HepG2 (cell line): ENCODE data around the gene CERS6. TPM values are rescaled to one million over a fixed set of nuclear protein-coding genes. Genes with fewer than 3 reads are reported as not detected.
A peak's percentile ranks its signal among the peaks of the same experiment; 100 is the strongest.

Experiments used
- E2F1 ChIP-seq: sonication (generic); formaldehyde crosslinking; IDR thresholded peaks from 2 replicates; pipeline ENCODE4 v1.5.0; 2020; ENCODE audit warnings: missing genetic modification reagents
- ERF ChIP-seq: IDR thresholded peaks from 2 replicates; pipeline ENCODE4 v1.6.1; 2018; ENCODE audit warnings: missing biosample characterization, missing genetic modification reagents
- KLF9 ChIP-seq: IDR thresholded peaks from 2 replicates; pipeline ENCODE4 v1.6.1; 2016; ENCODE audit warnings: low read depth
- MEF2D ChIP-seq: sonication (generic); formaldehyde crosslinking; IDR thresholded peaks from 2 replicates; pipeline ENCODE4 v1.5.1; 2020; ENCODE audit warnings: mild to moderate bottlenecking, missing genetic modification reagents
- NCOA5 ChIP-seq: sonication (generic); formaldehyde crosslinking; IDR thresholded peaks from 2 replicates; pipeline ENCODE4 v1.4.0; 2020; ENCODE audit warnings: missing genetic modification reagents
- PHF20 ChIP-seq: sonication (generic); formaldehyde crosslinking; IDR thresholded peaks from 2 replicates; pipeline ENCODE4 v1.5.0; 2020; ENCODE audit warnings: mild to moderate bottlenecking, missing genetic modification reagents
- SCMH1 ChIP-seq: sonication (generic); formaldehyde crosslinking; IDR thresholded peaks from 2 replicates; pipeline ENCODE4 v1.9.0; 2021; ENCODE audit warnings: missing genetic modification reagents, mild to moderate bottlenecking, borderline replicate concordance
- SRSF9 ChIP-seq: fragments of 200-400 bp; formaldehyde crosslinking; IDR thresholded peaks from 2 replicates; pipeline ENCODE4 v1.6.1; 2018; ENCODE audit warnings: borderline replicate concordance, mild to moderate bottlenecking, low read depth, low read length; ENCODE audit not compliant: insufficient read depth, poor library complexity, severe bottlenecking
- SYNCRIP ChIP-seq: fragments of 200-400 bp; formaldehyde crosslinking; IDR thresholded peaks from 2 replicates; pipeline ENCODE4 v1.6.1; 2018; ENCODE audit warnings: mild to moderate bottlenecking, low read depth, low read length; ENCODE audit not compliant: insufficient read depth
- TRIM24 ChIP-seq: sonication (generic); formaldehyde crosslinking; IDR thresholded peaks from 2 replicates; pipeline ENCODE4 v1.8.0; 2022; ENCODE audit warnings: mild to moderate bottlenecking, missing genetic modification reagents
- ZBTB1 ChIP-seq: sonication (generic); formaldehyde crosslinking; IDR thresholded peaks from 2 replicates; pipeline ENCODE4 v1.4.0; 2020; ENCODE audit warnings: missing genetic modification reagents, borderline replicate concordance
- ZBTB7B ChIP-seq: sonication (generic); formaldehyde crosslinking; IDR thresholded peaks from 2 replicates; pipeline ENCODE4 v1.4.0; 2020; ENCODE audit warnings: missing genetic modification reagents
- ZKSCAN8 ChIP-seq: IDR thresholded peaks from 2 replicates; pipeline ENCODE4 v1.6.1; 2016; ENCODE audit warnings: borderline replicate concordance, missing genetic modification reagents, missing compliant biosample characterization
- ZNF205 ChIP-seq: IDR thresholded peaks from 2 replicates; pipeline ENCODE4 v1.6.1; 2018; ENCODE audit warnings: missing biosample characterization, missing genetic modification reagents
- ZNF317 ChIP-seq: sonication (generic); formaldehyde crosslinking; IDR thresholded peaks from 2 replicates; pipeline ENCODE4 v1.5.0; 2020; ENCODE audit warnings: mild to moderate bottlenecking, missing genetic modification reagents
- ZNF430 ChIP-seq: sonication (generic); formaldehyde crosslinking; IDR thresholded peaks from 2 replicates; pipeline ENCODE4 v1.9.0; 2021; ENCODE audit warnings: mild to moderate bottlenecking, missing genetic modification reagents
- ZNF569 ChIP-seq: sonication (generic); formaldehyde crosslinking; IDR thresholded peaks from 2 replicates; pipeline ENCODE4 v1.5.0; 2020; ENCODE audit warnings: mild to moderate bottlenecking, missing genetic modification reagents, moderate library complexity, borderline replicate concordance
- ZNF780A ChIP-seq: sonication (generic); formaldehyde crosslinking; IDR thresholded peaks from 2 replicates; pipeline ENCODE4 v1.8.0; 2022; ENCODE audit warnings: mild to moderate bottlenecking, missing genetic modification reagents, moderate library complexity
- ZNF792 ChIP-seq: IDR thresholded peaks from 2 replicates; pipeline ENCODE4 v1.6.1; 2016
- ZSCAN21 ChIP-seq: sonication (generic); formaldehyde crosslinking; IDR thresholded peaks from 2 replicates; pipeline ENCODE4 v1.8.0; 2022; ENCODE audit warnings: mild to moderate bottlenecking, missing genetic modification reagents, moderate library complexity, borderline replicate concordance
- polyA plus RNA-seq, 8 experiments: library from polyadenylated mRNA; depleted of rRNA in 3 of 8; stranded (reverse) in 7 of 8; unstranded in 1 of 8; fragments of >200 nt; fragmentation: Illumina TruSeq in 4 of 8; extraction: Trizol in 4 of 8; gene quantifications; 2 replicates each; pipeline versions ENCODE4 v1.2.1 to v1.2.3, GENCODE V29; 2011 to 2016; ENCODE audit warnings: low read depth in 4 of 8, missing spikeins in 1 of 8, mixed read lengths in 1 of 8; ENCODE audit not compliant: insufficient read depth in 1 of 8
- total RNA-seq, 5 experiments: library from RNA; depleted of rRNA; stranded (reverse); fragments of >200 nt; fragmentation: Illumina TruSeq; extraction: Trizol; gene quantifications; 2 replicates each; pipeline ENCODE4 v1.2.3, GENCODE V29; 2016; ENCODE audit warnings: low read depth in 1 of 5
- TF ChIP-seq, protein P1 (sequence below): sonication (generic); formaldehyde crosslinking; IDR thresholded peaks from 2 replicates; pipeline ENCODE4 v1.8.1; 2023; ENCODE audit warnings: mild to moderate bottlenecking, missing genetic modification reagents, borderline replicate concordance
- TF ChIP-seq, protein P2 (sequence below): sonication (generic); formaldehyde crosslinking; IDR thresholded peaks from 2 replicates; pipeline ENCODE4 v1.8.0; 2022; ENCODE audit warnings: missing genetic modification reagents, mild to moderate bottlenecking, inconsistent platforms, borderline replicate concordance
- TF ChIP-seq, protein P3 (sequence below): sonication (generic); formaldehyde crosslinking; IDR thresholded peaks from 2 replicates; pipeline ENCODE4 v1.8.1; 2023; ENCODE audit warnings: mild to moderate bottlenecking, moderate library complexity, missing genetic modification reagents
- TF ChIP-seq, protein P4 (sequence below): sonication (generic); formaldehyde crosslinking; IDR thresholded peaks from 2 replicates; pipeline ENCODE4 v1.5.0; 2020; ENCODE audit warnings: missing genetic modification reagents
- TF ChIP-seq, protein P5 (sequence below): sonication (generic); formaldehyde crosslinking; conservative IDR thresholded peaks from 2 replicates; pipeline ENCODE4 v1.8.1; 2023; ENCODE audit warnings: missing genetic modification reagents

CERS6 gene
- total and polyA plus RNA-seq, 2 of the 13 experiments (the other 11 are each of a cell fraction or from before 2014, with no cell fraction given) = 10.1 to 20.3 TPM

DNA sequence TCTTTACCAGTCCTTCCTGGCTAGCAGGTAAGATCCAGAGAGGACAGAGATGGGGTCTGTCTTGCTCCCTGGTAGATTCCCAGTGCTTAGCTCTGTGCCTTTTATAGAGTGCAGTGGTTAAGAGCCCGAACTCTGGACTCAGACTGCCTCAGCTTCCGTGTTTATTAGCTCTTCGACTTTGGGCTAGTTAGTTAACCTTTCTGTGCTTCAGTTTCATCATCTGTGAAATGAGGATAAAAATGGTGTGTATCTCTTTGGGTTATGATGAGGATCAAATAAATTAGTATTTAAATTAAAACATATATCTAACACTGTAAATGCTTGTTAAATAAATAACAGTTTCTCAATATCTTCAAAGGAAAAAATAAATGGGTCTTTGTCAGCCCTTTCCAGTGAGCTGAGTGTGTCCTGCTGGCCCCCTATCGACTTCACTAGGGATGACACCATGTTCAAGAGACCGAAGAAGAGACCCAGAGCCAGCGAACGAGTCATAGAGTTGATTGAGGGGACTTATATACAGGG is 38.2 kb downstream of the CERS6 start (continued):
- TF ChIP-seq ZNF430 (CRISPR knock-in tag) = no peak
- TF ChIP-seq ZNF205 (CRISPR knock-in tag) = no peak
- TF ChIP-seq, protein P1, sequence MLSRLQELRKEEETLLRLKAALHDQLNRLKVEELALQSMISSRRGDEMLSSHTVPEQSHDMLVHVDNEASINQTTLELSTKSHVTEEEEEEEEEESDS = no peak
- TF ChIP-seq, protein P2, sequence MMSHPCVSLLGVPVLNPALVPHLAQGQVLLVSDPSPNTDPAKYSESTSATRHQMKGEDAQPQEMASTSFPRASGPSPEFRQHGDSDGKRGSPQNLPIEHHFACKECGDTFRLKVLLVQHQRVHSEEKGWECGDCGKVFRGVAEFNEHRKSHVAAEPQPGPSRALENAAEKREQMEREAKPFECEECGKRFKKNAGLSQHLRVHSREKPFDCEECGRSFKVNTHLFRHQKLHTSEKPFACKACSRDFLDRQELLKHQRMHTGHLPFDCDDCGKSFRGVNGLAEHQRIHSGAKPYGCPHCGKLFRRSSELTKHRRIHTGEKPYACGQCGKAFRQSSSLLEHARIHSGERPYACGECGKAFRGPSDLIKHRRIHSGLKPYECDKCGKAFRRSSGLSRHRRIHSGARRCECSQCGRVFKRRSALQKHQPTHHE = no peak
- no peak for TF ChIP-seq PHF20 (CRISPR knock-in tag)
- no peak for TF ChIP-seq NCOA5
- TF ChIP-seq KLF9 (CRISPR knock-in tag) = no peak
- TF ChIP-seq ZNF317 = no peak
- TF ChIP-seq ERF (CRISPR knock-in tag) = peak; percentile 52; the same call in 1 of the 2 replicates
- TF ChIP-seq E2F1 (CRISPR knock-in tag) = no peak
- no peak for TF ChIP-seq ZNF780A
- TF ChIP-seq ZNF569 = no peak
- TF ChIP-seq SCMH1 (CRISPR knock-in tag) = no peak
- TF ChIP-seq, protein P3, sequence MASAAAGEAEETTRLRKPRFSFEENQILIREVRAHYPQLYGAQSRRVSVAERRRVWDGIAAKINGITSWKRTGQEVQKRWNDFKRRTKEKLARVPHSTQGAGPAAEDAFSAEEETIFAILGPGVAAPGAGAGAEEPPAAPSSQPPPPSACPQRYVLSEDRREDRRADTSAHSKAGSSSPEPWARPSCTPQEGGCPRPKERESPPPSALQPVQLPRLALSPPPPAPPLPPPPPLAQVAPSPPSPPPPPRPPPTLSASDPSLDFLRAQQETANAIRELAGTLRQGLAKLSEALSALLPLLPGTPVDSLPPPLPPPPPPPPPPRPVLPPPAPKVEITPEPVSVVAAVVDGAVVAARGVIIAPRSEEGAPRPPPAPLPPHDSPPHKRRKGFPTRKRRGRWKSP (CRISPR knock-in tag) = peak; percentile 58; the same call in 1 of the 2 replicates
- TF ChIP-seq, protein P4, sequence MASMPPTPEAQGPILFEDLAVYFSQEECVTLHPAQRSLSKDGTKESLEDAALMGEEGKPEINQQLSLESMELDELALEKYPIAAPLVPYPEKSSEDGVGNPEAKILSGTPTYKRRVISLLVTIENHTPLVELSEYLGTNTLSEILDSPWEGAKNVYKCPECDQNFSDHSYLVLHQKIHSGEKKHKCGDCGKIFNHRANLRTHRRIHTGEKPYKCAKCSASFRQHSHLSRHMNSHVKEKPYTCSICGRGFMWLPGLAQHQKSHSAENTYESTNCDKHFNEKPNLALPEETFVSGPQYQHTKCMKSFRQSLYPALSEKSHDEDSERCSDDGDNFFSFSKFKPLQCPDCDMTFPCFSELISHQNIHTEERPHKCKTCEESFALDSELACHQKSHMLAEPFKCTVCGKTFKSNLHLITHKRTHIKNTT = no peak
- no peak for TF ChIP-seq ZBTB1 (CRISPR knock-in tag)
- TF ChIP-seq, protein P5, sequence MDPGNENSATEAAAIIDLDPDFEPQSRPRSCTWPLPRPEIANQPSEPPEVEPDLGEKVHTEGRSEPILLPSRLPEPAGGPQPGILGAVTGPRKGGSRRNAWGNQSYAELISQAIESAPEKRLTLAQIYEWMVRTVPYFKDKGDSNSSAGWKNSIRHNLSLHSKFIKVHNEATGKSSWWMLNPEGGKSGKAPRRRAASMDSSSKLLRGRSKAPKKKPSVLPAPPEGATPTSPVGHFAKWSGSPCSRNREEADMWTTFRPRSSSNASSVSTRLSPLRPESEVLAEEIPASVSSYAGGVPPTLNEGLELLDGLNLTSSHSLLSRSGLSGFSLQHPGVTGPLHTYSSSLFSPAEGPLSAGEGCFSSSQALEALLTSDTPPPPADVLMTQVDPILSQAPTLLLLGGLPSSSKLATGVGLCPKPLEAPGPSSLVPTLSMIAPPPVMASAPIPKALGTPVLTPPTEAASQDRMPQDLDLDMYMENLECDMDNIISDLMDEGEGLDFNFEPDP = no peak
- TF ChIP-seq SYNCRIP = no peak
- TF ChIP-seq ZKSCAN8 = 0 out of 2 replicates have a peak, but pooled peaks have one; percentile 16
- TF ChIP-seq MEF2D (CRISPR knock-in tag) = no peak
- TF ChIP-seq SRSF9 = no peak
- no peak for TF ChIP-seq TRIM24
- TF ChIP-seq ZNF792 (CRISPR knock-in tag) = peak; percentile 59; the same call in 1 of the 2 replicates
- 0 out of 2 replicates have a peak, but pooled peaks have one; percentile 51 for TF ChIP-seq ZSCAN21 (CRISPR knock-in tag)
- TF ChIP-seq ZBTB7B (CRISPR knock-in tag) = no peak
